ENCODE measurements around the gene PLXNB1. TPM values are rescaled to one million over a fixed set of nuclear protein-coding genes. Genes with fewer than 3 reads are reported as not detected.
"Not testable (repeated sequence)": the region's sequence is repeated elsewhere in the genome, so short reads cannot be mapped to it uniquely, and the experiment has no call there.

PLXNB1 gene
- total RNA-seq, 5 donors from 2014 or later (not counting 1 experiment from before 2014, with no cell fraction given) = 2.5 to 6.9 (median 5.9) TPM

DNA sequence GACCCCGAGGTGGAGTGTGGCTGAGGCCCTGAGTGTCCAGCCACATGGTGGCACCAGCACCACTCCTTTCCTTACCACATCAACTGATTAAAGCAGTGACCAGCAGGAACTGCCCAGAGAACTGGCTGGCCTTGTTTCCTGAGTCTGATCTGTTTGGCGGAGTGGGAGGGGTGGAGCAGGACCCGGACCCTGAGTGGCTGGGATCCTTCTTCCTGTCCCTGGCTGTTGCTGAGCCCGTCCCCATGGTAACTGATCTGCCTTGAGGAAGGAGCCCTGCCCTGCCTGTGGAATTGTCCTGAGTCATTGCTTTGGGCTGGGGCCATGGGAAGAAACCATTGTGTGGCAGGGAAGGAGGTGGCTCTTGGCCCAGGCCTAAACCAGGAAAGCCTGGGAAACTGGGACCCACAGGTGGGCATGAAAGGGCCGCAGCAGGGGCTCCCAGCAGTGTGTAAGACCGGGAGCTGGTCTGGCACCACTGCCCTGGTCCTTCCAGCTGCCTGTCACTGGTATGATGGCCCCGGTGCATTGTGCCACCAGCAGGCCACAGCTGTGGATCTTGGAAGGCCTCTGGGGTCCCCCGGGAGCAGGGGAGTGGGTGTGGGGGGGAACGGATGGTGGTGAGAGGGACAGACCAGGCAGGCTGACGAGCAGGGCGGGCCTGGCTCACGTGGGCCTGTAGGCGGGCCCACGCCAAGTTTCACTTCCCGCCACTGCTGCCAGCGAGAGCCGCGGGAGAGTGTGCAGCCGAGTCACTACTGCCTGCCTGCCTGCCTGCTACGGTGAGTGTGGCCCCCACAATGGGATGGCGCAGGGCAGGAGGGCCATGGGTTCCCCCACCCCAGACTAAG, 35.9 kb upstream of the PLXNB1 start:
- WGBS (ENCODE audit: insufficient coverage) = 21% methylated on average over 7 of the region's 21 CpGs
- Mint-ChIP-seq H3K4me1 (peaks cover 55 to 58% (median 55%) of the 10 kb centered on the region in 3 donors), H3K27me3 (no peaks in the 10 kb centered on the region), H3K4me3 (peak overlapping the region; percentile 83 to 88 (median 85)), H3K9me3 (no peaks in the 10 kb centered on the region), H3K27ac (peak overlapping the region; percentile 94 to 95), H3K36me3 (peaks cover 29% of the 10 kb centered on the region)
- ATAC-seq (replicated peaks in 1 of 4) (peak; percentile 93 to 96 (median 96)), DNase-seq (peak; percentile 58 to 83 (median 72))
- Histone ChIP-seq H3K9me3 (no peaks in the 10 kb centered on the region), H3K4me3 (ENCODE audit: control insufficient read depth in 1 of 2, extremely low read depth in 1 of 2, low read length in 1 of 2) (peak overlapping the region; percentile 67 to 85), H3K27me3 (replicated peaks in 1 of 2; ENCODE audit: control insufficient read depth in 2 of 2, extremely low read depth in 1 of 2, insufficient read depth in 2 of 2, low read length in 1 of 2) (no peaks in the 10 kb centered on the region), H3K4me1 (ENCODE audit: control insufficient read depth in 1 of 2, extremely low read depth in 1 of 2, insufficient read depth in 2 of 2, low read length in 2 of 2) (peaks cover 13 to 63% of the 10 kb centered on the region in 2 experiments), H3K27ac (ENCODE audit: low read length) (peak overlapping the region; percentile 98), H3K36me3 (ENCODE audit: control insufficient read depth in 2 of 2, extremely low read depth in 1 of 2, insufficient read depth in 1 of 2, low read length in 1 of 2) (peaks cover 0 to 42% of the 10 kb centered on the region in 2 donors)
- CTCF ChIA-PET = interaction anchor here (0.6 to 2.9 kb wide), 3 partner anchors 30 to 474 kb away, joined by 3 to 13 read pairs (median 4); no protein-coding TSS in a partner anchor
- POLR2A ChIA-PET = interaction anchor here (0.6 to 1.1 kb wide), 3 partner anchors 26 to 55 kb away, joined by 3 read pairs; partner anchors contain the start of gene CCDC51 (in 1 of the 2)

DNA sequence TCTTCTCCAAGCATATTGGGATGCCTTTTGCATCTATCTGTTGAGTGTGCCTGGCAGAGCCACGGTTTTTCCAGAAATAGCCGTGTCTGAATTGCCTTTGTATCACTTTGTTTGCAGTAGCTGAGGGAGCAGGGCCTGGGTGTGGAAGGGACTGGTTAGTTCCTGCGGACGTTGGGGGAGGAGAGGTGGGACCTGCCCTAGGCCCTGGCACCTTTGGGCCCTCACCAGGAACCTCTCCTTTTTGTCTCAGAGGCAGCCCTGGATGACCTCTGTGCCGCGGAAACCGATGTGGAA, 35.3 kb upstream of the PLXNB1 start:
- DNase-seq (no peak), ATAC-seq (replicated peaks in 1 of 4) (no peak)
- CTCF ChIA-PET = no interaction called here
- Mint-ChIP-seq H3K9me3 (no peaks in the 10 kb centered on the region), H3K27me3 (no peaks in the 10 kb centered on the region), H3K4me3 (peak overlapping the region; percentile 83 to 88 (median 85)), H3K27ac (peak overlapping the region; percentile 94 to 95), H3K36me3 (peaks cover 31% of the 10 kb centered on the region), H3K4me1 (peaks cover 51 to 57% (median 54%) of the 10 kb centered on the region in 3 donors)
- H3K4me3 ChIP-seq (ENCODE audit: control insufficient read depth in 1 of 2, extremely low read depth in 1 of 2, low read length in 1 of 2) = no peak overlapping the region
- peak overlapping the region; percentile 98 for H3K27ac ChIP-seq (ENCODE audit: low read length)
- no peaks in the 10 kb centered on the region for H3K27me3 ChIP-seq (replicated peaks in 1 of 2; ENCODE audit: control insufficient read depth in 2 of 2, extremely low read depth in 1 of 2, insufficient read depth in 2 of 2, low read length in 1 of 2)
- WGBS (ENCODE audit: insufficient coverage) = 94% methylated on average over 2 of the region's 7 CpGs
- POLR2A ChIA-PET = no interaction called here
- peaks cover 9 to 58% of the 10 kb centered on the region in 2 experiments for H3K4me1 ChIP-seq (ENCODE audit: control insufficient read depth in 1 of 2, extremely low read depth in 1 of 2, insufficient read depth in 2 of 2, low read length in 2 of 2)
- H3K9me3 ChIP-seq = no peaks in the 10 kb centered on the region
- H3K36me3 ChIP-seq (ENCODE audit: control insufficient read depth in 2 of 2, extremely low read depth in 1 of 2, insufficient read depth in 1 of 2, low read length in 1 of 2) = peaks cover 0 to 46% of the 10 kb centered on the region in 2 donors

DNA sequence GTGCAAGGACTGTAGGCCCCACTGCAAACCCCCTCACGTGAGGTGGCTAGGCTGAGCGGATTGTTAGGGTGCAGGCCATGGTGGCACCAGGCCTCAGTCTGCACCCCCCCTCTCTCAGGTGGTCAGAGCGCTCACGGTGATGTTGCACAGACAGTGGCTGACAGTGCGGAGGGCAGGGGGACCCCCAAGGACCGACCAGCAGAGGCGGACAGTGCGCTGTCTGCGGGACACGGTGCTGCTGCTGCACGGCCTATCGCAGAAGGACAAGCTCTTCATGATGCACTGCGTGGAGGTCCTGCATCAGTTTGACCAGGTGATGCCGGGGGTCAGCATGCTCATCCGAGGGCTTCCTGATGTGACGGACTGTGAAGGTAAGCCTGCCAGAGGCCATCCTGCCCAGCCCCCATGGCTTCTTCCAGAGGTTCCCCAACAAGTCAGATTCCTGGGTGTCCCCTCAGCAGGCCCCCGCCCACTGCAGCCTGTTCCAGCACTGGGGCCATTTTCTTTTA, 34.9 kb upstream of the PLXNB1 start:
- Mint-ChIP-seq H3K27ac (peak overlapping the region in 1 of 2 donors; percentile 95), H3K9me3 (no peaks in the 10 kb centered on the region), H3K27me3 (no peaks in the 10 kb centered on the region), H3K4me1 (peaks cover 47 to 53% (median 50%) of the 10 kb centered on the region in 3 donors), H3K4me3 (peak overlapping the region in 1 of 3 donors; percentile 83), H3K36me3 (peaks cover 28% of the 10 kb centered on the region)
- Histone ChIP-seq H3K4me3 (ENCODE audit: control insufficient read depth in 1 of 2, extremely low read depth in 1 of 2, low read length in 1 of 2) (no peak overlapping the region), H3K36me3 (ENCODE audit: control insufficient read depth in 2 of 2, extremely low read depth in 1 of 2, insufficient read depth in 1 of 2, low read length in 1 of 2) (peaks cover 0 to 46% of the 10 kb centered on the region in 2 donors), H3K27me3 (replicated peaks in 1 of 2; ENCODE audit: control insufficient read depth in 2 of 2, extremely low read depth in 1 of 2, insufficient read depth in 2 of 2, low read length in 1 of 2) (no peaks in the 10 kb centered on the region), H3K9me3 (no peaks in the 10 kb centered on the region), H3K4me1 (ENCODE audit: control insufficient read depth in 1 of 2, extremely low read depth in 1 of 2, insufficient read depth in 2 of 2, low read length in 2 of 2) (peaks cover 7 to 54% of the 10 kb centered on the region in 2 experiments), H3K27ac (ENCODE audit: low read length) (no peak overlapping the region)
- ChIA-PET POLR2A (interaction anchor here in 1 of 2 donors (0.5 kb wide), 1 partner anchor 10 kb away, joined by 3 read pairs; no protein-coding TSS in a partner anchor), CTCF (no interaction called here)
- no peak for DNase-seq
- no peak for ATAC-seq (replicated peaks in 1 of 4)
- WGBS (ENCODE audit: insufficient coverage) = 97% methylated on average over 15 of the region's 17 CpGs

DNA sequence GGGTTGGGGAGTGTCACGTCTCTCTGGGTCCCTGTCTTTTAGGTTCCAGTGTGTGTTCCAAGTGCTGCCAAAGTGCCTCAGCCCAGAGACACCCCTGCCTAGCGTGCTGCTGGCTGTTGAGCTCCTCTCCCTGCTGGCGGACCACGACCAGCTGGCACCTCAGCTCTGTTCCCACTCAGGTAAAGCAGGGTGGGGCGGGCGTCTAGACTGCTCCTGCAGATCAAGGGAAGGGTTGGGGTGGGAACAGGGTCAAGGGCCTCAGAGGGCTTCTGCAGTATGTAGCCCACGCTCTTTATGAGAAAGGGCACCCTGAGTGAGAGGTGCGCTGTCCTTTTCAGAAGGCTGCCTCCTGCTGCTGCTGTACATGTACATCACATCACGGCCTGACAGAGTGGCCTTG, 33.8 kb upstream of the PLXNB1 start:
- Mint-ChIP-seq H3K4me3 (peak overlapping the region in 1 of 3 donors; percentile 6), H3K36me3 (peaks cover 18% of the 10 kb centered on the region), H3K9me3 (no peaks in the 10 kb centered on the region), H3K27ac (peak overlapping the region in 1 of 2 donors; percentile 52), H3K4me1 (peaks cover 36 to 42% (median 39%) of the 10 kb centered on the region in 3 donors), H3K27me3 (no peaks in the 10 kb centered on the region)
- DNase-seq (no peak), ATAC-seq (replicated peaks in 1 of 4) (no peak)
- 81% methylated on average over 7 of the region's 9 CpGs for WGBS (ENCODE audit: insufficient coverage)
- Histone ChIP-seq H3K9me3 (no peaks in the 10 kb centered on the region), H3K27me3 (replicated peaks in 1 of 2; ENCODE audit: control insufficient read depth in 2 of 2, extremely low read depth in 1 of 2, insufficient read depth in 2 of 2, low read length in 1 of 2) (no peaks in the 10 kb centered on the region), H3K4me3 (ENCODE audit: control insufficient read depth in 1 of 2, extremely low read depth in 1 of 2, low read length in 1 of 2) (no peak overlapping the region), H3K4me1 (ENCODE audit: control insufficient read depth in 1 of 2, extremely low read depth in 1 of 2, insufficient read depth in 2 of 2, low read length in 2 of 2) (peaks cover 7 to 43% of the 10 kb centered on the region in 2 experiments), H3K36me3 (ENCODE audit: control insufficient read depth in 2 of 2, extremely low read depth in 1 of 2, insufficient read depth in 1 of 2, low read length in 1 of 2) (peaks cover 0 to 44% of the 10 kb centered on the region in 2 donors), H3K27ac (ENCODE audit: low read length) (no peak overlapping the region)
- POLR2A ChIA-PET = interaction anchor here in 1 of 2 donors (0.6 kb wide), 1 partner anchor 109 kb away, joined by 5 read pairs; no protein-coding TSS in a partner anchor
- CTCF ChIA-PET = interaction anchor here in 1 of 2 donors (0.9 kb wide), 1 partner anchor 24 kb away, joined by 3 read pairs; the partner anchor contains the start of genes CCDC51 and TMA7

DNA sequence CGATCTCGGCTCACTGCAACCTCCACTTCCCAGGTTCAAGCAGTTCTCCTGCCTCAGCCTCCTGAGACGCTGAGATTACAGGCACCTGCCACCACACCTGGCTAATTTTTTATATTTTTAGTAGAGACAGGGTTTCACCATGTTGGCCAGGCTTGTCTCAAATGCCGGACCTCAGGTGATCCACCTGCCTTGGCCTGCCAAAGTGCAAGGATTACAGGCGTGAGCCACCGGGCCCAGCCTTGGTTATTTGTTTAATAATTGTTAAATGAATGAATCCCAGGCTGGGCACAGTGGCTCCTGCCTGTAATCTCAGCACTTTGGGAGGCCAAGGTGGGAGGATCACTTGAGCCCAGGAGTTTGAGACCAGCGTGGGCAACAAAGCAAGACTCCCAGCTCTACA, 31.9 kb upstream of the PLXNB1 start:
- ATAC-seq (replicated peaks in 1 of 4); H3K9me3 Mint-ChIP-seq; H3K4me3 Mint-ChIP-seq; H3K27ac Mint-ChIP-seq; H3K27me3 ChIP-seq (replicated peaks in 1 of 2; ENCODE audit: control insufficient read depth in 2 of 2, extremely low read depth in 1 of 2, insufficient read depth in 2 of 2, low read length in 1 of 2); H3K27ac ChIP-seq (ENCODE audit: low read length); DNase-seq; H3K9me3 ChIP-seq; H3K4me3 ChIP-seq (ENCODE audit: control insufficient read depth in 1 of 2, extremely low read depth in 1 of 2, low read length in 1 of 2); H3K27me3 Mint-ChIP-seq; H3K36me3 Mint-ChIP-seq: not testable (repeated sequence)
- H3K4me1 Mint-ChIP-seq = peaks cover 17 to 23% (median 20%) of the 10 kb centered on the region in 3 donors
- ChIA-PET POLR2A (interaction anchor here (0.6 to 0.7 kb wide), 2 partner anchors 16 to 18 kb away, joined by 3 read pairs; no protein-coding TSS in a partner anchor), CTCF (interaction anchor here in 1 of 2 donors (0.7 kb wide), 1 partner anchor 26 kb away, joined by 4 read pairs; no protein-coding TSS in a partner anchor)
- peaks cover 0 to 34% of the 10 kb centered on the region in 2 donors for H3K36me3 ChIP-seq (ENCODE audit: control insufficient read depth in 2 of 2, extremely low read depth in 1 of 2, insufficient read depth in 1 of 2, low read length in 1 of 2)
- 91% methylated on average over 3 of the region's 7 CpGs for WGBS (ENCODE audit: insufficient coverage)
- peaks cover 0 to 24% of the 10 kb centered on the region in 2 experiments for H3K4me1 ChIP-seq (ENCODE audit: control insufficient read depth in 1 of 2, extremely low read depth in 1 of 2, insufficient read depth in 2 of 2, low read length in 2 of 2)

DNA sequence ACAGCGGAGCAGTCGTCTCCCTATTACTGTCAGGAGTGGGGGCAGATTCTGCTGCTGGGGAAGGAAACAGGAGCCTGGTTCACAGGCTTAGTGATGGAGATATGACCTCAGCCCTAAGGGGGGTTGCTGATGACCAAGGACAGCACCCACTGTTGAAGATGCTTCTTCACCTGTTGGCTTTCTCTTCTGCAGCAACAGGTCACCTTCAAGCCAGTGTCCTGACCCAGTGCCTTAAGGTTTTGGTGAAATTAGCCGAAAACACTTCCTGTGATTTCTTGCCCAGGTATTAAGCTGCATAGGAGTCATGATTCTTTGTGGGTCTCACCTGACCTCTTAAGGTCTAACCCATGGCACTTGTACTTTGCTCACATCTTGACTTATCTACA, 30.6 kb upstream of the PLXNB1 start:
- Histone ChIP-seq H3K4me3 (ENCODE audit: control insufficient read depth in 1 of 2, extremely low read depth in 1 of 2, low read length in 1 of 2) (no peak overlapping the region), H3K27me3 (replicated peaks in 1 of 2; ENCODE audit: control insufficient read depth in 2 of 2, extremely low read depth in 1 of 2, insufficient read depth in 2 of 2, low read length in 1 of 2) (no peaks in the 10 kb centered on the region), H3K9me3 (no peaks in the 10 kb centered on the region), H3K4me1 (ENCODE audit: control insufficient read depth in 1 of 2, extremely low read depth in 1 of 2, insufficient read depth in 2 of 2, low read length in 2 of 2) (peaks cover 0 to 11% of the 10 kb centered on the region in 2 experiments), H3K27ac (ENCODE audit: low read length) (no peak overlapping the region), H3K36me3 (ENCODE audit: control insufficient read depth in 2 of 2, extremely low read depth in 1 of 2, insufficient read depth in 1 of 2, low read length in 1 of 2) (peaks cover 0 to 34% of the 10 kb centered on the region in 2 donors)
- WGBS (ENCODE audit: insufficient coverage) = 95% methylated on average over 3 of the region's 3 CpGs
- Mint-ChIP-seq H3K27me3 (no peaks in the 10 kb centered on the region), H3K36me3 (peaks cover 12% of the 10 kb centered on the region), H3K9me3 (no peaks in the 10 kb centered on the region), H3K4me1 (peaks cover 8 to 10% (median 10%) of the 10 kb centered on the region in 3 donors), H3K27ac (peak overlapping the region; percentile 58 to 67), H3K4me3 (no peak overlapping the region)
- CTCF ChIA-PET = interaction anchor here in 1 of 2 donors (0.6 kb wide), 1 partner anchor 17 kb away, joined by 5 read pairs; no protein-coding TSS in a partner anchor
- ATAC-seq (replicated peaks in 1 of 4) (no peak), DNase-seq (no peak)
- POLR2A ChIA-PET = no interaction called here

Data from T-cell (primary cell).